Measurements from ENCODE around the gene KCNA5. TPM values are rescaled to one million over a fixed set of nuclear protein-coding genes. Genes with fewer than 3 reads are reported as not detected.

KCNA5 gene
- total RNA-seq, 1 experiment from 2014 or later, result not detected

DNA sequence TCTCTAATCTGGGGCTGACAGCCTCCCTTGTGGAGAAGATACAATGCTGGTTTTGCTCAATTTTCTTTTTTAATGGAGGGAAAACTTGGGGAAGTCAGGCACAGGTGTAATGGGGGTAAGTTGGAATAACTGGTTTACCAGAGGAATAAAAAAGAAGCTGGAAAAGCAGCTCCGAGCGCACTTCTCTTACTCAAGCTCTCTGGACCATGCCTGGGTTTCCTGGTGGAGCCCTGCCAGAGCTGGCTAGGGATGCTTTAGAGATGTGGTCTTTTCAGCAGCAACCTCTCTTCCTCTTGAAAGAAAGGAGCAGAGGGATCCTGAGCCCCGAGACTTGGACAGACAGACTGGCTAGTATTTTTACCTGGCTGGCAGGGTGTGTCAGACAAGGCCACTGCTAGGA lies 3.9 kb upstream of the KCNA5 start:
- Histone ChIP-seq H3K27ac (ENCODE audit: low read depth, low read length) (no peak overlapping the region), H3K27me3 (ENCODE audit: insufficient read depth, low read length) (peaks cover 63% of the 10 kb centered on the region), H3K79me2 (ENCODE audit: insufficient read depth, low read length) (no peaks in the 10 kb centered on the region), H2AFZ (ENCODE audit: low read depth, low read length, poor library complexity, severe bottlenecking) (no peak overlapping the region), H3K9me2 (ENCODE audit: insufficient read depth) (no peaks in the 10 kb centered on the region), H3K4me2 (ENCODE audit: low read length) (no peak overlapping the region), H4K20me1 (ENCODE audit: insufficient read depth) (no peaks in the 10 kb centered on the region), H3K4me3 (replicated peaks in 1 of 2; ENCODE audit: low read depth in 1 of 2, low read length in 2 of 2) (no peak overlapping the region), H3K9me3 (ENCODE audit: control insufficient read depth in 1 of 2, insufficient read depth in 1 of 2, low read depth in 1 of 2, low read length in 2 of 2) (no peaks in the 10 kb centered on the region), H3K9ac (ENCODE audit: low read length) (no peak overlapping the region), H3K36me3 (ENCODE audit: control insufficient read depth in 1 of 2, insufficient read depth in 2 of 2, low read length in 2 of 2) (no peaks in the 10 kb centered on the region), H3K4me1 (ENCODE audit: control insufficient read depth in 1 of 2, insufficient read depth in 2 of 2, low read length in 2 of 2) (no peaks in the 10 kb centered on the region)
- no peak for DNase-seq (ENCODE audit: low read depth, low spot score)
- ChIA-PET POLR2A (no interaction called here), CTCF (no interaction called here), RAD21 (ENCODE audit: low non-redundant PET in 1 of 2, low total read pairs in 2 of 2, uncharacterized antibody in 2 of 2, unreplicated experiment in 2 of 2) (no interaction called here)
- TF ChIP-seq, protein P1, sequence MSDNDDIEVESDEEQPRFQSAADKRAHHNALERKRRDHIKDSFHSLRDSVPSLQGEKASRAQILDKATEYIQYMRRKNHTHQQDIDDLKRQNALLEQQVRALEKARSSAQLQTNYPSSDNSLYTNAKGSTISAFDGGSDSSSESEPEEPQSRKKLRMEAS (IDR thresholded peaks at IDR 0.05), result no peak
- TF ChIP-seq ELF1 (IDR thresholded peaks at IDR 0.05; ENCODE audit: borderline replicate concordance, low read depth) (no peak), FOSL1 (IDR thresholded peaks at IDR 0.05; ENCODE audit: low read depth) (no peak), POLR2A (IDR thresholded peaks at IDR 0.05; ENCODE audit: borderline replicate concordance, extremely low read depth, insufficient read depth, insufficient read length) (no peak), ZFX (IDR thresholded peaks at IDR 0.05) (no peak)
- TF ChIP-seq, protein P2, sequence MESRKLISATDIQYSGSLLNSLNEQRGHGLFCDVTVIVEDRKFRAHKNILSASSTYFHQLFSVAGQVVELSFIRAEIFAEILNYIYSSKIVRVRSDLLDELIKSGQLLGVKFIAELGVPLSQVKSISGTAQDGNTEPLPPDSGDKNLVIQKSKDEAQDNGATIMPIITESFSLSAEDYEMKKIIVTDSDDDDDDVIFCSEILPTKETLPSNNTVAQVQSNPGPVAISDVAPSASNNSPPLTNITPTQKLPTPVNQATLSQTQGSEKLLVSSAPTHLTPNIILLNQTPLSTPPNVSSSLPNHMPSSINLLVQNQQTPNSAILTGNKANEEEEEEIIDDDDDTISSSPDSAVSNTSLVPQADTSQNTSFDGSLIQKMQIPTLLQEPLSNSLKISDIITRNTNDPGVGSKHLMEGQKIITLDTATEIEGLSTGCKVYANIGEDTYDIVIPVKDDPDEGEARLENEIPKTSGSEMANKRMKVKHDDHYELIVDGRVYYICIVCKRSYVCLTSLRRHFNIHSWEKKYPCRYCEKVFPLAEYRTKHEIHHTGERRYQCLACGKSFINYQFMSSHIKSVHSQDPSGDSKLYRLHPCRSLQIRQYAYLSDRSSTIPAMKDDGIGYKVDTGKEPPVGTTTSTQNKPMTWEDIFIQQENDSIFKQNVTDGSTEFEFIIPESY (IDR thresholded peaks at IDR 0.05; ENCODE audit: extremely low read depth, insufficient replicate concordance, low read length), result no peak
- BruUV-seq (replicated peaks), result no TSS peak
- no peak for ATAC-seq
- intact Hi-C loops (cut with micrococcal nuclease), result no loop called here

DNA sequence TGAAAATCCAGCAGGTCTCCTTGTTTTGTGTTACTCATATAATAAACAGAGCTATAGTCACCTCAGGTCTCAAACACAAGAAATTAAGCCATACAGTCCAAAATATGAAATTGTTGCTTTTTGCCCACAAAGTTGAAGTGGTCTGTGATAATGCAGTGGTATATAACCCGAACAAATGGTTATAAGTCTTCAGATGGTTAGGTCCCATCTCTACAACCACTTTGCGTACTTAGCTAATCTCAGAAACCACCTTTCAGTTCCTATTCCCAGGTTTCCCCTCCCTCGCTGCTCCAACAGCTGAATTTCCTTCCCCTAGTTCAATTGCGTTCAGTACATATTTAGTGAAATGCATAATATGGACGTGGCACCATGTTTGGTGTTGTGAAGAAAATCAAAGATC lies 3.3 kb upstream of the KCNA5 start:
- ChIA-PET CTCF (no interaction called here), POLR2A (no interaction called here)
- BruUV-seq (replicated peaks), result no TSS peak

More for the DNA sequence above, 3.3 kb upstream of the KCNA5 start:
- no peaks in the 10 kb centered on the region for H3K79me2 ChIP-seq (ENCODE audit: insufficient read depth, low read length)
- no peaks in the 10 kb centered on the region for H3K4me1 ChIP-seq (ENCODE audit: control insufficient read depth in 1 of 2, insufficient read depth in 2 of 2, low read length in 2 of 2)
- no peak for TF ChIP-seq EGR1 (IDR thresholded peaks at IDR 0.05; ENCODE audit: low read depth)
- TF ChIP-seq EZH2 (IDR thresholded peaks at IDR 0.05), result no peak
- TF ChIP-seq, protein P3, sequence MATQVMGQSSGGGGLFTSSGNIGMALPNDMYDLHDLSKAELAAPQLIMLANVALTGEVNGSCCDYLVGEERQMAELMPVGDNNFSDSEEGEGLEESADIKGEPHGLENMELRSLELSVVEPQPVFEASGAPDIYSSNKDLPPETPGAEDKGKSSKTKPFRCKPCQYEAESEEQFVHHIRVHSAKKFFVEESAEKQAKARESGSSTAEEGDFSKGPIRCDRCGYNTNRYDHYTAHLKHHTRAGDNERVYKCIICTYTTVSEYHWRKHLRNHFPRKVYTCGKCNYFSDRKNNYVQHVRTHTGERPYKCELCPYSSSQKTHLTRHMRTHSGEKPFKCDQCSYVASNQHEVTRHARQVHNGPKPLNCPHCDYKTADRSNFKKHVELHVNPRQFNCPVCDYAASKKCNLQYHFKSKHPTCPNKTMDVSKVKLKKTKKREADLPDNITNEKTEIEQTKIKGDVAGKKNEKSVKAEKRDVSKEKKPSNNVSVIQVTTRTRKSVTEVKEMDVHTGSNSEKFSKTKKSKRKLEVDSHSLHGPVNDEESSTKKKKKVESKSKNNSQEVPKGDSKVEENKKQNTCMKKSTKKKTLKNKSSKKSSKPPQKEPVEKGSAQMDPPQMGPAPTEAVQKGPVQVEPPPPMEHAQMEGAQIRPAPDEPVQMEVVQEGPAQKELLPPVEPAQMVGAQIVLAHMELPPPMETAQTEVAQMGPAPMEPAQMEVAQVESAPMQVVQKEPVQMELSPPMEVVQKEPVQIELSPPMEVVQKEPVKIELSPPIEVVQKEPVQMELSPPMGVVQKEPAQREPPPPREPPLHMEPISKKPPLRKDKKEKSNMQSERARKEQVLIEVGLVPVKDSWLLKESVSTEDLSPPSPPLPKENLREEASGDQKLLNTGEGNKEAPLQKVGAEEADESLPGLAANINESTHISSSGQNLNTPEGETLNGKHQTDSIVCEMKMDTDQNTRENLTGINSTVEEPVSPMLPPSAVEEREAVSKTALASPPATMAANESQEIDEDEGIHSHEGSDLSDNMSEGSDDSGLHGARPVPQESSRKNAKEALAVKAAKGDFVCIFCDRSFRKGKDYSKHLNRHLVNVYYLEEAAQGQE (IDR thresholded peaks at IDR 0.05; ENCODE audit: low read depth), result no peak
- no peak for TF ChIP-seq ELF1 (IDR thresholded peaks at IDR 0.05; ENCODE audit: borderline replicate concordance, low read depth)
- no peak for TF ChIP-seq POLR2AphosphoS5 (IDR thresholded peaks at IDR 0.05; ENCODE audit: low read depth, low read length)
- no peaks in the 10 kb centered on the region for H3K9me3 ChIP-seq (ENCODE audit: control insufficient read depth in 1 of 2, insufficient read depth in 1 of 2, low read depth in 1 of 2, low read length in 2 of 2)
- no peak overlapping the region for H3K4me3 ChIP-seq (replicated peaks in 1 of 2; ENCODE audit: low read depth in 1 of 2, low read length in 2 of 2)
- RAD21 ChIA-PET (ENCODE audit: low non-redundant PET in 1 of 2, low total read pairs in 2 of 2, uncharacterized antibody in 2 of 2, unreplicated experiment in 2 of 2), result no interaction called here
- no peak overlapping the region for H3K4me2 ChIP-seq (ENCODE audit: low read length)
- no peak overlapping the region for H2AFZ ChIP-seq (ENCODE audit: low read depth, low read length, poor library complexity, severe bottlenecking)
- peaks cover 63% of the 10 kb centered on the region for H3K27me3 ChIP-seq (ENCODE audit: insufficient read depth, low read length)
- no peak overlapping the region for H3K9ac ChIP-seq (ENCODE audit: low read length)
- H3K9me2 ChIP-seq (ENCODE audit: insufficient read depth), result no peaks in the 10 kb centered on the region
- no peak for ATAC-seq
- intact Hi-C loops (cut with micrococcal nuclease), result no loop called here
- H4K20me1 ChIP-seq (ENCODE audit: insufficient read depth), result no peaks in the 10 kb centered on the region
- H3K27ac ChIP-seq (ENCODE audit: low read depth, low read length), result no peak overlapping the region
- no peak for DNase-seq (ENCODE audit: low read depth, low spot score)
- no peaks in the 10 kb centered on the region for H3K36me3 ChIP-seq (ENCODE audit: control insufficient read depth in 1 of 2, insufficient read depth in 2 of 2, low read length in 2 of 2)

Measured in HCT116 (cell line).